GM23338 (cell line): Measurements from ENCODE around the gene BCKDK. TPM values are rescaled to one million over a fixed set of nuclear protein-coding genes. Genes with fewer than 3 reads are reported as not detected.

ENCODE experiments used
- EZH2 ChIP-seq: fragments of 200-600 bp; sonication (generic); IDR thresholded peaks from one replicate; pipeline ENCODE4 v1.8.0; 2017; ENCODE audit warnings: antibody characterized with exemption, mild to moderate bottlenecking, low read depth; ENCODE audit not compliant: unreplicated experiment
- POLR2AphosphoS5 ChIP-seq: IDR thresholded peaks from 2 replicates; pipeline ENCODE4 v1.6.1; 2016; ENCODE audit warnings: antibody characterized with exemption, low read depth
- STAT1 ChIP-seq: IDR thresholded peaks from one replicate; pipeline ENCODE4 v1.6.1; 2016; ENCODE audit warnings: antibody characterized with exemption; ENCODE audit not compliant: unreplicated experiment
- polyA plus RNA-seq: library from polyadenylated mRNA; unstranded; fragments of >200 nt; fragmentation: Nextera tagmentation; extraction: Ambion mirVana; gene quantifications from 2 replicates; pipeline ENCODE4 v1.2.1, GENCODE V29; 2016
- total RNA-seq: library from RNA; depleted of rRNA; stranded (reverse); fragments of >200 nt; shearing (Covaris generic); gene quantifications from 2 replicates; pipeline ENCODE4 v1.2.3, GENCODE V29; 2014
- TF ChIP-seq, protein P1 (sequence below): IDR thresholded peaks from one replicate; pipeline ENCODE4 v1.6.1; 2018; ENCODE audit warnings: antibody characterized with exemption; ENCODE audit not compliant: unreplicated experiment
- TF ChIP-seq, protein P2 (sequence below): fragments of 250-450 bp; sonication (Bioruptor Pico); IDR thresholded peaks from 2 replicates; pipeline ENCODE4 v1.5.0; 2020; ENCODE audit warnings: mild to moderate bottlenecking, moderate library complexity

The BCKDK gene
- total and polyA plus RNA-seq, 2 experiments from 2014 or later, result 36.1 to 58.9 TPM

DNA sequence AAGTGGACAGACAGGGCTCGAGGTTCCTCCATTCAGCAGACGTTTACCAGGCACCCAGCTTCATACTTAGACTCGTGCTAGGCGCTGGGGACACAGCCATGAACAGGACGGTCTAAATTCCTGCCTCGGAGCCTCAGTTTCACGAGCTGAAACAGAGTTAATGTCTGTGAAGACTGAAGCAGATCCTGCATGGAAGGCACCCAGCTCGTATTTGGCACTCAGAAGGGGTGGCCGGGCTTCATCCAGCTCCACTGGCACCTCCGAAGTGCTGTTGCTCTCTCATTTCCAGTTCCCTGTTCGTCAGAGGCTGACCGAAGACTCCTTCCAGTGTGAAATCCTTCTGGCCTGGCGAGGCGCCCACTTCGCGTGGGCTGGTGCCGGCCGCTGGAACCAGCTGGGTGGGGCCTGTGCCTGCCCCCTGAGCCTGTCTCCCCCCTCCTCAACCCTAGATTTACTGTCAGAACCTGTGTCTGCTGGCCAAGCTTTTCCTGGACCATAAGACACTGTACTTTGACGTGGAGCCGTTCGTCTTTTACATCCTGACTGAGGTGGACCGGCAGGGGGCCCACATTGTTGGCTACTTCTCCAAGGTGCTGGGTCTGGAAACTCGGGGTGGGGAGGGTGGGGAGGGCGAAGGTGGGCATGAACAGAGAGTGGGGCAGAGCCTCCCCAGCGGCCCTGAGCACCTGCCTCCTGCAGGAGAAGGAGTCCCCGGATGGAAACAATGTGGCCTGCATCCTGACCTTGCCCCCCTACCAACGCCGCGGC is 21.6 kb downstream of the BCKDK start (continued):
- TF ChIP-seq, protein P1, sequence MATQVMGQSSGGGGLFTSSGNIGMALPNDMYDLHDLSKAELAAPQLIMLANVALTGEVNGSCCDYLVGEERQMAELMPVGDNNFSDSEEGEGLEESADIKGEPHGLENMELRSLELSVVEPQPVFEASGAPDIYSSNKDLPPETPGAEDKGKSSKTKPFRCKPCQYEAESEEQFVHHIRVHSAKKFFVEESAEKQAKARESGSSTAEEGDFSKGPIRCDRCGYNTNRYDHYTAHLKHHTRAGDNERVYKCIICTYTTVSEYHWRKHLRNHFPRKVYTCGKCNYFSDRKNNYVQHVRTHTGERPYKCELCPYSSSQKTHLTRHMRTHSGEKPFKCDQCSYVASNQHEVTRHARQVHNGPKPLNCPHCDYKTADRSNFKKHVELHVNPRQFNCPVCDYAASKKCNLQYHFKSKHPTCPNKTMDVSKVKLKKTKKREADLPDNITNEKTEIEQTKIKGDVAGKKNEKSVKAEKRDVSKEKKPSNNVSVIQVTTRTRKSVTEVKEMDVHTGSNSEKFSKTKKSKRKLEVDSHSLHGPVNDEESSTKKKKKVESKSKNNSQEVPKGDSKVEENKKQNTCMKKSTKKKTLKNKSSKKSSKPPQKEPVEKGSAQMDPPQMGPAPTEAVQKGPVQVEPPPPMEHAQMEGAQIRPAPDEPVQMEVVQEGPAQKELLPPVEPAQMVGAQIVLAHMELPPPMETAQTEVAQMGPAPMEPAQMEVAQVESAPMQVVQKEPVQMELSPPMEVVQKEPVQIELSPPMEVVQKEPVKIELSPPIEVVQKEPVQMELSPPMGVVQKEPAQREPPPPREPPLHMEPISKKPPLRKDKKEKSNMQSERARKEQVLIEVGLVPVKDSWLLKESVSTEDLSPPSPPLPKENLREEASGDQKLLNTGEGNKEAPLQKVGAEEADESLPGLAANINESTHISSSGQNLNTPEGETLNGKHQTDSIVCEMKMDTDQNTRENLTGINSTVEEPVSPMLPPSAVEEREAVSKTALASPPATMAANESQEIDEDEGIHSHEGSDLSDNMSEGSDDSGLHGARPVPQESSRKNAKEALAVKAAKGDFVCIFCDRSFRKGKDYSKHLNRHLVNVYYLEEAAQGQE, result no peak
- TF ChIP-seq POLR2AphosphoS5 (no peak), STAT1 (no peak), EZH2 (no peak)
- TF ChIP-seq, protein P2, sequence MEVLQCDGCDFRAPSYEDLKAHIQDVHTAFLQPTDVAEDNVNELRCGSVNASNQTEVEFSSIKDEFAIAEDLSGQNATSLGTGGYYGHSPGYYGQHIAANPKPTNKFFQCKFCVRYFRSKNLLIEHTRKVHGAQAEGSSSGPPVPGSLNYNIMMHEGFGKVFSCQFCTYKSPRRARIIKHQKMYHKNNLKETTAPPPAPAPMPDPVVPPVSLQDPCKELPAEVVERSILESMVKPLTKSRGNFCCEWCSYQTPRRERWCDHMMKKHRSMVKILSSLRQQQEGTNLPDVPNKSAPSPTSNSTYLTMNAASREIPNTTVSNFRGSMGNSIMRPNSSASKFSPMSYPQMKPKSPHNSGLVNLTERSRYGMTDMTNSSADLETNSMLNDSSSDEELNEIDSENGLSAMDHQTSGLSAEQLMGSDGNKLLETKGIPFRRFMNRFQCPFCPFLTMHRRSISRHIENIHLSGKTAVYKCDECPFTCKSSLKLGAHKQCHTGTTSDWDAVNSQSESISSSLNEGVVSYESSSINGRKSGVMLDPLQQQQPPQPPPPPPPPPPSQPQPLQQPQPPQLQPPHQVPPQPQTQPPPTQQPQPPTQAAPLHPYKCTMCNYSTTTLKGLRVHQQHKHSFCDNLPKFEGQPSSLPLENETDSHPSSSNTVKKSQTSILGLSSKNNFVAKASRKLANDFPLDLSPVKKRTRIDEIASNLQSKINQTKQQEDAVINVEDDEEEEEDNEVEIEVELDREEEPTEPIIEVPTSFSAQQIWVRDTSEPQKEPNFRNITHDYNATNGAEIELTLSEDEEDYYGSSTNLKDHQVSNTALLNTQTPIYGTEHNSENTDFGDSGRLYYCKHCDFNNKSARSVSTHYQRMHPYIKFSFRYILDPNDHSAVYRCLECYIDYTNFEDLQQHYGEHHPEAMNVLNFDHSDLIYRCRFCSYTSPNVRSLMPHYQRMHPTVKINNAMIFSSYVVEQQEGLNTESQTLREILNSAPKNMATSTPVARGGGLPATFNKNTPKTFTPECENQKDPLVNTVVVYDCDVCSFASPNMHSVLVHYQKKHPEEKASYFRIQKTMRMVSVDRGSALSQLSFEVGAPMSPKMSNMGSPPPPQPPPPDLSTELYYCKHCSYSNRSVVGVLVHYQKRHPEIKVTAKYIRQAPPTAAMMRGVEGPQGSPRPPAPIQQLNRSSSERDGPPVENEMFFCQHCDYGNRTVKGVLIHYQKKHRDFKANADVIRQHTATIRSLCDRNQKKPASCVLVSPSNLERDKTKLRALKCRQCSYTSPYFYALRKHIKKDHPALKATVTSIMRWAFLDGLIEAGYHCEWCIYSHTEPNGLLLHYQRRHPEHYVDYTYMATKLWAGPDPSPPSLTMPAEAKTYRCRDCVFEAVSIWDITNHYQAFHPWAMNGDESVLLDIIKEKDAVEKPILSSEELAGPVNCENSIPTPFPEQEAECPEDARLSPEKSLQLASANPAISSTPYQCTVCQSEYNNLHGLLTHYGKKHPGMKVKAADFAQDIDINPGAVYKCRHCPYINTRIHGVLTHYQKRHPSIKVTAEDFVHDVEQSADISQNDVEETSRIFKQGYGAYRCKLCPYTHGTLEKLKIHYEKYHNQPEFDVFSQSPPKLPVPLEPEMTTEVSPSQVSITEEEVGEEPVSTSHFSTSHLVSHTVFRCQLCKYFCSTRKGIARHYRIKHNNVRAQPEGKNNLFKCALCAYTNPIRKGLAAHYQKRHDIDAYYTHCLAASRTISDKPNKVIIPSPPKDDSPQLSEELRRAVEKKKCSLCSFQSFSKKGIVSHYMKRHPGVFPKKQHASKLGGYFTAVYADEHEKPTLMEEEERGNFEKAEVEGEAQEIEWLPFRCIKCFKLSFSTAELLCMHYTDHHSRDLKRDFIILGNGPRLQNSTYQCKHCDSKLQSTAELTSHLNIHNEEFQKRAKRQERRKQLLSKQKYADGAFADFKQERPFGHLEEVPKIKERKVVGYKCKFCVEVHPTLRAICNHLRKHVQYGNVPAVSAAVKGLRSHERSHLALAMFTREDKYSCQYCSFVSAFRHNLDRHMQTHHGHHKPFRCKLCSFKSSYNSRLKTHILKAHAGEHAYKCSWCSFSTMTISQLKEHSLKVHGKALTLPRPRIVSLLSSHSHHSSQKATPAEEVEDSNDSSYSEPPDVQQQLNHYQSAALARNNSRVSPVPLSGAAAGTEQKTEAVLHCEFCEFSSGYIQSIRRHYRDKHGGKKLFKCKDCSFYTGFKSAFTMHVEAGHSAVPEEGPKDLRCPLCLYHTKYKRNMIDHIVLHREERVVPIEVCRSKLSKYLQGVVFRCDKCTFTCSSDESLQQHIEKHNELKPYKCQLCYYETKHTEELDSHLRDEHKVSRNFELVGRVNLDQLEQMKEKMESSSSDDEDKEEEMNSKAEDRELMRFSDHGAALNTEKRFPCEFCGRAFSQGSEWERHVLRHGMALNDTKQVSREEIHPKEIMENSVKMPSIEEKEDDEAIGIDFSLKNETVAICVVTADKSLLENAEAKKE, result no peak
